Stimulated activated CD4-positive, alpha-beta T cell treated with anti-CD3 and anti-CD28 coated beads, Interleukin-15, amount 100 ng/mL, for 1 hour (primary cell): ENCODE measurements around the gene CERK.

Experiments used
- DNase-seq, 2 donors: peaks; one replicate each; pipeline ENCODE4 v3.0.0-alpha.2; 2020; ENCODE audit warnings: low read depth in 1 of 2, low spot score in 1 of 2

CERK gene

DNA sequence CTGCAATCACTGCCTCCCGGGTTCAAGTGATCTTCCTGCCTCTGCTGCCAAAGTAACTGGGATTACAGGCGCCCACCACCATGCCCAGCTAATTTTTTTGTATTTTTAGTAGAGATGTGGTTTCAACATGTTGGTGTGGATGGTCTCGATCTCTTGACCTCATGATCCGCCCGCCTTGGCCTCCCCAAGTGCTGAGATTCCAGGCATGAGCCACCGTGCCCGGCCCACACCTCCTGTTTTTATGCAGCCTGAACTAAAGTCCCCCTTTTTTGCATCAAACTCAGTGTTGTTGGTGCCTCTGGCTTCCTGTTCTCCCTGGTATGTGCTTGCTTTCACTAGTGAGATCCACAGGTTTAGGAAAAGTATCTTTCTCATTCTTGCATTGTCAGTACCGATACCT is 28.6 kb upstream of the CERK start:
- DNase-seq: no peak

DNA sequence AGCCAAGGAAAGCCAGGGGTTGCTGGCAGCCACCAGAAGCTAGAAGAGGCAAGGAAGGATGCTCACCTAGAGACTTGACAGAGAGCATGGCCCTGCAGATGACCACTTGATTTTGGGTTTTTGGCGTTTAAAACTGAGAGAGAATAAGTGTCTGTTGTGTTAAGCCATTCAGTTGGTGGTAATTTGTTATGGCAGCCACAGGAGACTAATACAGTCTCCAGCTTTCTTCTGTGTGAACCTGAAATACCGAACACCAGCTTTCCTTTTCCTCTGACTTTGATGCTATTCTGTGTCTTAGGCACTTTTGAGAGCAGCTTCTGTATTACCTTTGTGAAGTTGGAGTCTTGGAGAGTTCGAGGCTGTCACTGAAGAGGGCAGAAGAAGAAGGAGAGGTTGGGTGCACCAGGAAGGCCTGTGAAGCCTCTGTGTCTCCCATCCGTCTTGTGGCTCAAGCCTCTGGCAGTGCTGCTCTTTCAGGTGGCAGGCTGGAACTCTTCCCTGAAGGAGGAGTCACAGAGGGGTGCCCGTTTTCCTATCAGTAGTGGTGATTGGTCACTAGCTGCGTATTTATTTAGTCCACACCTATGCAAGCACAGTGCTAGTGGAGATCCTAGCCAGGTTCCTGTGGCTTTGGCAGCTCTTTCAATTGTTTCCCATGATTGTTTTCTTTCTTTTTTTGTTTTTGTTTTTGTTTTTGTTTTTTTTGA is 26.9 kb upstream of the CERK start:
- DNase-seq: no peak

DNA sequence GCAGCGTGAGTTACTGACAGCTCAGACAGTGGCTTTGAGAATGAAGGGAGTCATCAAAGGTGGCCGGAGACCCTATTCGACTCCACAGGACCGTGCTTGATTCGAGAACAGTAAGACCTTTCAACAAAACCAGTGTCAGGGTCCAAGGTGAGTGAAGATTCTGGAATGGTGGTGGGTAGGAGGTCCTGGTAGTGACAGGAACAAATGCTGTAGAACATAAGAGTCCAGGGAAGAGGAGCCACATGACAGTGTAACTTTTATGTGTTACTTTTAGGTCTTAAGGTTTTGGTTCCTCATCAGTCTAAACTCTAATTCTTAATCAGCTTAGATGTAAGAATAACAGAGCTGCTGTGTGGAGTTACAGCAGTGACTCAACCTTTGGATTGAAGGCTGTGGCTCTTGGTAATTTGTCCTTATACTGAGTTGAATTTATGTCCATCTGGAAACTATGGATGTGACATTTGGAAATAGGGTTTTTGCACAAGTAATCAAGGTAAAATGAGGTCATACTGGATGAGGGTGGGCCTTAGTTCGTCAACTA is 26.2 kb upstream of the CERK start:
- no peak for DNase-seq

DNA sequence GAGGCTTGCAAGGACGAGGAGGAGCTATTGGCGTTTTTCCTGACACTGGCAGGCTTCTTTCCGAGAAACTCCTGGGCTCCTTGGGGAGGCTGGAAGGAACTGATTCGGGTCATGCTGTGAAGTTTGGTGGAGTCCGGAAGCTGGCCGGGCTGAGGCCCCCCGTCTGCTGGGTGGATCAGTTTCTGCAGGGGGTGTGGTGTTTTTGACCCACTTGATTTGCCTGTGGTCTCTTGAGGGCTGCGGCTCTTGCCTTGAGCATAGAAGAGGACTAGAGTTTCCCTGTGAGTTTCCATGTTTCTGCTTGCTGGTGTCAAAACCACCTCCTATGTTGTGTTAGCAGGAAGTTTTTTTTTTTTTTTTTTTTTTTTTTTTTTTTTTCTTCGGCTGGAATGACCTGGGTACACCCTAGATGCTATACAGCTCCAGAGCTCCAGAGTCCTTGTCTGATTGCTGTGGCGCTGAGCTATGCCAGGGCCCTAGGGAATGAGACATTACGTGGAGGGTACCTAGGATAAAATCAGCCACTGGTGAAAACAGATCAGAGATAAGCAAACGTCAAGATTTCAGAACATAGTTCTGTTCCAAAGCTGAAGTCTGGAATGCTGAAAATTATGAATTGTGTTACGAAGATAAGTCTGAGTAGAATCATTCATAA is 25.1 kb upstream of the CERK start:
- no peak for DNase-seq

DNA sequence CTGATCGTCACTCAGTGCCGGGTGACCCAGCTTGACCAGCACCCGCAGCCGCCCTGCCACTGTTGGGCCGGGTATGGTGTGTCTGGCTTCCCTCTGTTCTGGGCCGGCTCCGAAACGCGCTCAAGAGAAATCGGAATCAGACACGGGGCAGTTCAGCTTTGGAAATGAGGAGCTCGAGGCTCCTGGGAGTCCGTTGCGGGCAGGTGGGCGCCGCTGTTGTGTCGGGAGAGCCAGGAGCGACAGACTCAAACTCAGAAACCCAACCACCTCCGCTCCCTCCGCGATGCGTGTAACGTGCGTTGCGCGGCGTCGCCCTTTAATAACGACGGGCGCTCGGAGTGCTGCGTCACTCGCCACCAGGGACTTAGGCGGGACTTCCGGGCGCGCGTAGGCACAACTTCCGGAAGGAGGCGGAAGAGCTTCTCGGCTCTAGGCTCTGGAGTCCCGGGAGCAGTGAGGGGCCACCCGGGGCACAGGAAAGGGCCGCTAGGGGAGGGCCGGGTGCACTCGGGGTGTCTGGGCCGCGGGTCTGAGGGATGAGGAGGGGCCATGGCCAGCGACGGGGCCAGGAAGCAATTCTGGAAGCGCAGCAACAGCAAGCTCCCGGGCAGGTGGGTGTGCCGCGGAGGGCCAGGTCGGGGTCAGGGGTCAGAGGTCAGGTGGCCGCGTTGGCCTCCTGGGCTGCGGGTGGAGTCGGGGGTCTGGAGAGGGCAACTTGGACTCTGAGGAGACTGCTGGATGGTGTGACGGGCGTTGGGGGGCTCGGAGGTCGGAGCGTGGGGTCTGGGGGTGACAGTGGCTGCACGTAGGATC is 24.4 kb upstream of the CERK start, which contains the start of gene TBC1D22A:
TBC1D22A (plus strand) TSS at position 413 of the 813 bp plus-strand sequence; CDS start at position 550, 137 bp downstream.
- DNase-seq: peak; percentile 86 to 93

DNA sequence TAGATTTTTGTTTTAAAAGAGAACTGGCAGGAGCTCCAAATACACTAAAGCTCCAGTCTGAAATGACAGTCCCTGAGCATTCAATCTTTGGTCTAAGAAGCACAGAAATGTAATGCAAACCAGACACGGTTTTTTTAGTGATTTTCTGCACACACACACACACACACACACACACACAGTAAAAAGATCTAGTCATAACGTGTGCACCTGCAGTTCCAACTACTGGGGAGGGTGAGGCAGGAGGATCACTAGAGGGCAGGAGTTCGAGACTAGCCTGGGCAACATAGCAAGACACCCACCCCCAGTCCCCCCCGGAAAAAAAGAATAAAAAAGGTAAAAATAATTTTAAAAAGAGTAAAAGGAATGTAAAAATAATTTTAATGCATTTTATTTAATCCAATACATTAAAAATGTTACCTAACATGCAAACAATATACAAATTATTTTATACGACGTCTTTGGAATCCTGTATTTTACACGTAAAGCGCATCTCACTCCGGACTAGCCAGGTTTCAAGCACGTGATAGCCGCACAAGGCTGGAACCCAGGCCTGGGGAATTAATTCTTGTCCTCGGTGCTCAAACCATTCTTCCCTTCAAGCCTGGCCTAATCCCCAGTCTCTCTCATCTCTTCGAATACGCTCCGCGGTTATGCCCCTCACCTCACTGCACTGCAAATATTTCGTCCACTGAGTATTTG is 23.6 kb upstream of the CERK start:
- no peak for DNase-seq

DNA sequence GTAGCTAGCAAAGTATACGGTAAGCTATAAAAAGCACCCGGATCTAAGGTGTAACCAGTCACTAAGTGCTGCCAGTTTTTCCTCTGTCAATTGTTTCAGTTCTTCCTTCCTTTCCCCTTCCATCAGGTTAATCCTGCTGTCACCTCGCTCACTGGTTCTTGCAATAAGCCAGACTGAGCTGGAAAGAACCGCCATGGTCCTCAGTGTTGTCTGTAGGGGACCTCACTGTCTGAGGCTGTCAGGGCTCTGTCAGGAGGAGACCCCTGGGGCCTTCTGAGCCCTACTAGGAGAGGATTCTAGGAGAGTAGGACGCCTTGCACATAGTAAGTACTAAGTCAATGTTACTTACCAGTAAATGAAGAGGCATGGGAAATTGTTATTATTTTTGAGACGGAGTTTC is 23.0 kb upstream of the CERK start:
- no peak for DNase-seq

DNA sequence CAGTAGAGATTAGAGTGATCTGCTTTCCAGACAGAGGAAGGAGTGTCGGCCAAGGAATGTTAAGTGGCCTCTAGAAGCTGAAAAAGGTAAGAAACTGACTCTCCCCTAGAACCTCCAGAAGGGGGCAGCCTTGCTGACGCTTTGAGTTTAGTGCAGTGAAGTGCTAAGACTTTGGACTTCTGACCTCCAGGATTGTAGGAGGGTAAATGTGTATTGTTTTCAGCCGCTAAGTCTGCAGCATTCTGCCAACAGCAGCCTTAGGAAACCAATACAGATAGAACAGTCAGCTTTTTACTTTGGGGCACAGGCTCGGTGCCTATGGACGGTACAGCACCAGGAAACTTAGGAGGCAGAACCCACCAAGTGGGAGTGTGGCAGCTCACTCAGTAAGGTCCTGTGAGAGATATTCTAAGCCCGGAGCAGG is 20.8 kb upstream of the CERK start:
- no peak for DNase-seq

DNA sequence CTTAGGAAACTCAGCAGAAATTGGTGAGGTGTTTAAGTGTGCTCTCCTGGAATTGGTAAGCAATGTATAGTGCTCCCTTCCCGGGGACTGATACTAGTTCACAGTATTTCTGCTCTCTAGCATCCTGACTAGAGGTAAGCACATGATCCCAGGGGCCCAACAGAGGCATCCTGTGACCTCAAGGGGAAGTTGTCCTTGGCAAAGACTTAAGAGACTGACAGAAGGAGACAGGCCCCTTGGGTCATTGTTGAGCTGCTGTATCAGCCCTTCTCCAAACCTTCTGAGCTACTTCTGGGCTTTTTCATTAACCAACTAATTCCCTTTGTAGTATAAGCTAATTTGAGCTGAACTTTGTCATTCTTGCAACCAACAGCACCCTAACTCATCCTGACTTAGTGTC is 20.1 kb upstream of the CERK start:
- DNase-seq: no peak

DNA sequence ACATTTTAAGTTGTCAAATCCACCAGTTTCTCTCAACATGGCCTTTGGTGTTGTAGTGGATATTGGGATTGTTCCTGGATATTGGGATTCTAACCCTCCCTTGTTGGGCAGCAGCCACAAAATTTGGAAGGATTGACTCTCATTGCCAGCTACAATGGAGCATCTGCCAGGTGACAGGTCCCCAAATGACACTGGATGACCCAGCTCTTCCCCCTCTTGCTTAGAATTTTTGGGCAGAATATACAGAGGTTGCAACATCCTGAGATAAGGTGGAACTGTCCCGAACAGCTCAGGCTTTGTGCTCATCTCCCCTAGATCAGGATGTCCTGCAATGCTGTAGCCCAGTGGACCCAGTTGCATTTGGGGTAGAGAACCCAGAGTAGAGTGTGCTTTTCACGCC is 19.1 kb upstream of the CERK start:
- DNase-seq: no peak

DNA sequence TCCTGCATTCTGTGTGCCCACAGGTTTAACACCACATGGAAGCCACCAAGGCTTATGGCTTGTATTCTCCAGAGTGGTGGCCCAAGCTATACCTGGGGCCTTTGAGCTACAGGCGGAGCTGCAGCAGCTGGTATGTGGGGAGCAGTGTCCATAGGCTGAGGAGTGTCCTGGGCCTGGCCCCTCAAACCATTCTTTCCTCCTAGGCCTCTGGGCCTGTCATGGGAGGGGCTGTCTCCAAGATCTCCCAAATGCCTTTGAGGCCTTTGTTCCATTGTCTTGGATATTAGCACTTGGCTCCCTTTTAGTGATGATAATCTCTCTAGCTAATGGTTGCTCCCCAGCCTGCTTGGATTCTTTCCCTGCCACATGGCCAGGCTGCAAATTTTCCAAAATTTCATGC is 18.0 kb upstream of the CERK start:
- no peak for DNase-seq

DNA sequence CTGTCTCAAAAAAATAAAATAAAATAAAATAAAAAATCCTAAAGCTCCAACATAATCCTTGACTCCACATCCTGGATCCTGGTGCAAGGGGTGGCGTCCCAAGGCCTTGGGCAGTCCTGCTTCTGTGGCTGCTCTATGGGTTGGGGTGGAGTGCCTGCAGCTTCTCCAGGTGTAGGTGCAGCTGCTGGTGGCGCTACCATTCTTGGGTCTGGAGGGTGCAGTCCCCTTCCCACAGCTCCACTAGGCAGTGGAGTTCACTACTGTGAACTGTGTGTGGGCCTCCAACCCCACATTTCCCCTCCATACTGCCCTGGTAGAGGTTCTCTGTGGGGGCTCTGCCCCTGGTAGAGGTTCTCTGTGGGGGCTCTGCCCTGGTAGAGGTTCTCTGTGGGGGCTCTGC is 17.5 kb upstream of the CERK start:
- DNase-seq: no peak

DNA sequence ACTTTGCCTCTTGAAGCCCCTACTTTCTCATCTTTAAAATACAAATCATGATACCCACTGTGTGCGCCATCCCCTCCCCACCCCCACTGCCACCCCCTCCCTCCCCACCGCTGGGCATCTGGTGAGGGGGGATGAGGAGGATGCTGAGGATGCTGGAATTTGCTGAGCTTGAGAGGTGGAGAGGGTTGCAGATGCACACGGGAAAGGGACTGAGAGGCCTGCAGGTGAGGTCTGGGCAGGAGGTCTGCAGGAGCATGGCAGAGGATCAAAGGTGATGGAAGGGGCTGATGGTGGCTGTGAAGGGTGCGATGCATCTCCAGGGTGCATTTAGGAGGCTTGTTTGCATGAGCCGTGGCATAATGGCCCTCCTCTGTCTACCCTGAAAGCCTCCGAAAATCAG is 16.8 kb upstream of the CERK start:
- DNase-seq: no peak

DNA sequence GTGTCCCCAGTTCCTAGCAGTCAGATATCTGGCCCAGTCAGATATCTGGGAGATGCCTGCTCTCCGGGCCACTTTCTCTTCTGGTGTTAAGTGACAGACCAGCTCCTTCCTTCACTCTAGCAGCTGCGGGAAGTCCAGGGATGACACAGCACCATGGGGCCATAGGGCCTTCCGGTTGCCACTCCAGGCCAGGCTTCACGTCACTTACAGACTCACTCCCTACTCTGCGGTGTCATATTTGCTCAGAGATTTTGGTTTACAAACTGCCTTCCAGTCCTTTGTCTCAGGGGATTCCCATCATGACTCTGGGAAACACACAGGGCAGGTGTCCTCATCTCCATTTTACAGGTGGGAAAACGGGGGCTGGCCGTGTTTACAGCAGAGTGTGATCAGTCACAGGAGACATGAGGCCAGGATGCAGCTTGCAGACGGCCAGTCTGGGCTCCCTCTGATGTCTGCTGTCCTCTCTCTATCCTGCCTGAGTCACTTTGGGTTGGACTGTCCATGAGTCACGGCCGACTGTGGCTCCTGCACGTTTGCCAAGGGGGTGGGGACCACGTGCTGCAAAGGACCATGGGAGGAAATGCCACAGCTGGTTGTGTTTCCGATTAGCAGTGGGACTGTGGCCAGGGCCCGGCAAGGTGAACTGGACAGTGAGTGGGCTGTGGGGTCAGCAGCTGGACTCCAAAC is 16.2 kb upstream of the CERK start:
- DNase-seq: no peak

DNA sequence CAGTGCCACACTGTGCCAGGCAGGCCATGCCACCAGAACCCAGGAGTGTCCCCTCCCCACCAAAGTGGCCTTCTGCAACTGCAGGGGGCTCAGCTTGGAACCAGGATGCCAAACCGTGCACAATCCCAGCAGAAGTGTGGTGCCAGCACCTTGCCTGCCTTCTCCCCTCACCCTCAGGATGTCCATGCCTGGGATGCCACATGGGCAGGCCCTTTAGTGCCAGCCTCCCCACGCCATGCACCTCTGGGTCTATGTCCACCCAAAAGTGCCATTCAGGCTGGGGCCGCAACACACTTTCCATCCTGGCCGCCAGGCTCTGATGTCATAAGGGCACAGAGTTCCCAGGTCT is 15.7 kb upstream of the CERK start:
- no peak for DNase-seq

DNA sequence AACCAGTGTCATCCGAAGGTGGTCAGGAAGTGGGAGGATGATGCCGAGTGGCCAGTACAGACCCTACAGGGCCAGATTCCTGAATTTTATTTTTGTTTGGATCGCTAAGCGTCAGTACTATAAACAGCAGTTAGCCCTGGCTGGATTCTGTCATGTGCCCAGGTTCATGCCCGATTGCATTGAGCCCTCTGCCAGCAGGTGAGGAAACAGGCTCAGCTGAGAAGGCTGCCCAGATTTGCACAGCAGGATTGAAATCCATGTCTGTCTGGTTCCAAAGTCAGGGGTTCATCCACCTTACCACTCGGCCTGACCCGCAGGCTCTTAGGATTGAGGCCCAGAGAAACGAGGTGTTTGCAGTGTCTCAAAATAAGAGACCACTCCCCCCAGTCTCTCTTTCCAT is 15.3 kb upstream of the CERK start:
- DNase-seq: no peak

DNA sequence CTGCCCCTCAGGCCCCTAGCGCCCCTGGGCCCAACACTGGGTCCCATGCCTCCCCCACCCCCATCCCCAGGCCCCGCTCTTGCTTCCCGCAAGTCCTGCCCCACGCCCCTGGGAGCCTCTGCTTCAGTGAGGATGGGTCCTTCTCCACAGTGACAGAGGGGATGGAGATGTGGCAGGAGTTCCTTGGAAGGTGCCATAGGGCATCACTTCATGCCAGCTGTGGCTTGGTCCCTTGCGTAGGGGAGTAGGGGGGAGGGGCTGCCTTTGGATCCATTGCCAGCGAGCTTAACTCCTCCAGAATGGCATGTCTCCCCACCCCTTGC is 14.9 kb upstream of the CERK start:
- no peak for DNase-seq

DNA sequence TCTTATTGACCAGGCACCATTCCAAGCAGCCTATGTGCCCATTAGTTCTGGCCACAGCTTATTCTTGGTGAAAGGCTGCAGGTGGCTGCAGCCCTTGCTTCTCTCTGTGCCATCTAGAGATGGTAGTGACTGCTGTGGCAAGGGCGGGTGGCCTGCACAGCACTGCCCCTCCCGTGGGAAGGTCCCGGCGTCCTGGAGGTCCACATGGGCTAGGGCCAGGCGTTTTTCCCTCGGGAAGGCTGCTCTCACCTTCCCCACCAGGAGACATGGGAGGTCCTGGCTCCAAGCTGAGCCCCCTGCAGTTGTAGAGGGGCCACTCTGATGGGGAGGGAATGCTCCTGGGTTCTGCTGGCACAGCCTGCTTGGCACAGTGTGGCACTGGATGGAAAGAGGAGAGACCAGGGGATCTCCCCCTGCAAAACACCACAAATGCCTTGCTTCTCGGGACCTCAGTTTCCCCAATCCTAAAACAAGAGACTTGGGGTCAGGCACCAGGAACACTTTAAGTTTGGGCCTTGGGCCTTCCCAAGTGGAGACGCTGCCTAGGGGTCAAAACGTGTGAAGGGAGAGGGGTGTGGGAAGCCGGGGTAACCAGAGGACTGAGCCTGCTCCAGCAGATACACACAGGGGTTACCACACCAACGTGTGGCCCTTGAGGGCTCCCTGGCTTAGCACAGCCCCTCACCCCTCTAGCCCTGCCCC is 14.4 kb upstream of the CERK start:
- DNase-seq: no peak

DNA sequence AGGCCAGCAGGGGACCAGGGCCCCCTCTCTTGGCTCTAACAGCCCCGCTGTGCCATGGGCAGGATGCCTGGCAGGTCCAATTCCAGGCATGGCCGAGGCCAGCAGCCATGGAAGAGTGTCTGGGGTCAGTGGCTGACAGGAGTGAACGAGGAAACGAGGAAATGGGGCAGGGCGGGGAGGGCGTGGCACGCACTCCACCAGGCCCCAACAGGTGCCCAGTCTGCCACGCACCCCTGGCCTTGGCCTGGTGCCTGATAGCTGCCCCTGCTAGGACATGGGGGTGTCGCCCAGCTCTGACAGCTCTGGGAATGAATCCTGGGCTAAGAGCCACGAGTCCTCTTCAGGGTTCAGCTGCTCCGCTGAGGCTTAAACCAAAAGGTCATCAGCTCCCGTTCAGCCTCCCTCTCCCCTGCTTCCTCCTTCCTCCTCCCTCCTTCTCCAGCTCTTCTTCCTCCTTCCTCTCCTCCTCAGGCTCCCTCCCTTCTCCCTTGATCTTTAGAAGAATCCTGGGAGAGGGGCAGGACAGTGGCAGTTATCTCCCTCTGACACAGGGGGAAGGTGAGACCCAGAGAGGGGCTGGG is 12.9 kb upstream of the CERK start:
- DNase-seq: no peak

DNA sequence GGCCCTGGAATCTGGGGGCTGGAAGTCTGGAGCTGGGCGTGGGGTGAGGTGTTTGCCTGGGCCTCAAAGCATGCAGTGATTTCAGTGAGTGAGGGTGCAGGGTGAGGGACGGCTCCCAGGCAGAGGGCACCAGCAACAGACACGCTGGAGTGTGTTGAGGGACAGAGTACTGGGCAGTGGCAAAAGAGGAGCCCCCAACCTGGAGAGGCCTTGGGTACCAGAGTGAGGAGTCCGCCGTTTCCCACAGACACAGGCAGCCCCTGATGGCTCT is 12.4 kb upstream of the CERK start:
- DNase-seq: no peak
